Epidermal melanocyte (primary cell): Measurements from ENCODE around the gene SRPK2.
"Not testable (repeated sequence)": the region's sequence is repeated elsewhere in the genome, so short reads cannot be mapped to it uniquely, and the experiment has no call there.

Experiments
- DNase-seq: peaks from one replicate; pipeline ENCODE4 v3.0.0; 2011; ENCODE audit warnings: low spot score; ENCODE audit not compliant: insufficient read length

Gene SRPK2

GRCh38 chr7:105268056-105268455 is 120.7 kb downstream of the SRPK2 start:
- DNase-seq: no peak

GRCh38 chr7:105267244-105267643 is 121.5 kb downstream of the SRPK2 start:
- DNase-seq: no peak

- no peak for DNase-seq
Observed at GRCh38 chr7:105264707-105265106, 124.0 kb downstream of the SRPK2 start.

- DNase-seq: no peak
Observed at GRCh38 chr7:105261689-105262088, 127.0 kb downstream of the SRPK2 start.

- not testable (repeated sequence) for DNase-seq
Observed at GRCh38 chr7:105260201-105260871, 128.4 kb downstream of the SRPK2 start.

- DNase-seq: not testable (repeated sequence)
Observed at GRCh38 chr7:105258919-105259318, 129.8 kb downstream of the SRPK2 start.

GRCh38 chr7:105257338-105257737 is 131.4 kb downstream of the SRPK2 start:
- DNase-seq: no peak

- no peak for DNase-seq
Observed at GRCh38 chr7:105256761-105257231, 131.9 kb downstream of the SRPK2 start.

- no peak for DNase-seq
Observed at GRCh38 chr7:105250706-105251105, 138.0 kb downstream of the SRPK2 start.

- DNase-seq: no peak
Observed at GRCh38 chr7:105250239-105250638, 138.5 kb downstream of the SRPK2 start.

- DNase-seq: no peak
Observed at GRCh38 chr7:105249216-105249615, 139.5 kb downstream of the SRPK2 start.

- DNase-seq: no peak
Observed at GRCh38 chr7:105246679-105247078, 142.0 kb downstream of the SRPK2 start.

- DNase-seq: no peak
Observed at GRCh38 chr7:105246256-105246655, 142.5 kb downstream of the SRPK2 start.

GRCh38 chr7:105245398-105246114 is 143.2 kb downstream of the SRPK2 start:
- no peak for DNase-seq

- DNase-seq: no peak
Observed at GRCh38 chr7:105244594-105244993, 144.1 kb downstream of the SRPK2 start.

- DNase-seq: no peak
Observed at GRCh38 chr7:105241198-105241597, 147.5 kb downstream of the SRPK2 start.

- DNase-seq: no peak
Observed at GRCh38 chr7:105238198-105238765, 150.4 kb downstream of the SRPK2 start.

GRCh38 chr7:105234886-105235285 is 153.8 kb downstream of the SRPK2 start:
- no peak for DNase-seq

- DNase-seq: not testable (repeated sequence)
Observed at GRCh38 chr7:105232829-105233291, 155.9 kb downstream of the SRPK2 start.

GRCh38 chr7:105230486-105230885 is 158.2 kb downstream of the SRPK2 start:
- no peak for DNase-seq

- no peak for DNase-seq
Observed at GRCh38 chr7:105229641-105230040, 159.1 kb downstream of the SRPK2 start.

GRCh38 chr7:105228555-105228954 is 160.2 kb downstream of the SRPK2 start:
- DNase-seq: no peak
